Right atrium auricular region (tissue), 2 donors: Measurements from ENCODE around the gene ZDHHC22. TPM values are rescaled to one million over a fixed set of nuclear protein-coding genes. Genes with fewer than 3 reads are reported as not detected.

Experiments
- DNase-seq: peaks from one replicate; pipeline ENCODE4 v3.0.0-alpha.2; 2019; ENCODE audit warnings: low spot score
- H3K27ac ChIP-seq, 2 donors: fragments of 200-600 bp; sonication (generic); 1 replicate in 1 of 2; 2 replicates in 1 of 2; pipeline ENCODE4 v1.5.1; 2016 to 2019
- H3K27me3 ChIP-seq, 2 donors: fragments of 200-600 bp; sonication (generic); one replicate each; pipeline versions ENCODE4 v1.5.1 to v1.6.0; 2017 to 2019
- H3K36me3 ChIP-seq: fragments of 200-600 bp; sonication (generic); one replicate; pipeline ENCODE4 v1.5.1; 2016
- H3K4me1 ChIP-seq, 2 donors: fragments of 200-600 bp; sonication (generic); one replicate each; pipeline versions ENCODE4 v1.5.1 to v1.6.0; 2017 to 2019
- H3K4me3 ChIP-seq, 2 donors: fragments of 200-600 bp; sonication (generic); 1 replicate in 1 of 2; 2 replicates in 1 of 2; pipeline ENCODE4 v1.5.1; 2017 to 2019; ENCODE audit warnings: mild to moderate bottlenecking in 1 of 2, moderate library complexity in 1 of 2
- H3K9me3 ChIP-seq, 2 donors: fragments of 200-600 bp; sonication (generic); one replicate each; pipeline ENCODE4 v1.5.1; 2019
- total RNA-seq, 2 donors: library from RNA; depleted of rRNA; stranded (reverse); fragments of >200 nt; gene quantifications; one replicate each; pipeline ENCODE4 v1.1.0, GENCODE V29; 2016
- TF ChIP-seq, protein P1 (sequence below), 2 donors: fragments of 200-600 bp; sonication (generic); IDR thresholded peaks; one replicate each; pipeline ENCODE4 v1.5.1; 2019; ENCODE audit warnings: antibody characterized with exemption in 2 of 2

The ZDHHC22 gene
- total RNA-seq, result not detected

GRCh38 chr14:77141214-77142004 is at the start of gene ZDHHC22:
TSS of gene ZDHHC22 (minus strand) at chr14:77141791. CDS start at chr14:77139738, 2,053 bp downstream.
- Histone ChIP-seq H3K4me1 (peaks cover 0 to 28% of the 10 kb centered on the region in 2 donors), H3K27me3 (peaks cover 9 to 30% of the 10 kb centered on the region in 2 donors), H3K9me3 (no peaks in the 10 kb centered on the region), H3K27ac (no peak within 1 kb of the TSS), H3K36me3 (no peaks in the 10 kb centered on the region), H3K4me3 (peak within 1 kb of the TSS; percentile 8 to 51)
- TF ChIP-seq, protein P1, sequence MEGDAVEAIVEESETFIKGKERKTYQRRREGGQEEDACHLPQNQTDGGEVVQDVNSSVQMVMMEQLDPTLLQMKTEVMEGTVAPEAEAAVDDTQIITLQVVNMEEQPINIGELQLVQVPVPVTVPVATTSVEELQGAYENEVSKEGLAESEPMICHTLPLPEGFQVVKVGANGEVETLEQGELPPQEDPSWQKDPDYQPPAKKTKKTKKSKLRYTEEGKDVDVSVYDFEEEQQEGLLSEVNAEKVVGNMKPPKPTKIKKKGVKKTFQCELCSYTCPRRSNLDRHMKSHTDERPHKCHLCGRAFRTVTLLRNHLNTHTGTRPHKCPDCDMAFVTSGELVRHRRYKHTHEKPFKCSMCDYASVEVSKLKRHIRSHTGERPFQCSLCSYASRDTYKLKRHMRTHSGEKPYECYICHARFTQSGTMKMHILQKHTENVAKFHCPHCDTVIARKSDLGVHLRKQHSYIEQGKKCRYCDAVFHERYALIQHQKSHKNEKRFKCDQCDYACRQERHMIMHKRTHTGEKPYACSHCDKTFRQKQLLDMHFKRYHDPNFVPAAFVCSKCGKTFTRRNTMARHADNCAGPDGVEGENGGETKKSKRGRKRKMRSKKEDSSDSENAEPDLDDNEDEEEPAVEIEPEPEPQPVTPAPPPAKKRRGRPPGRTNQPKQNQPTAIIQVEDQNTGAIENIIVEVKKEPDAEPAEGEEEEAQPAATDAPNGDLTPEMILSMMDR (IDR thresholded peaks at IDR 0.05), result peak in 1 of 2 donors; percentile 47
- DNase-seq, result no peak

DNA sequence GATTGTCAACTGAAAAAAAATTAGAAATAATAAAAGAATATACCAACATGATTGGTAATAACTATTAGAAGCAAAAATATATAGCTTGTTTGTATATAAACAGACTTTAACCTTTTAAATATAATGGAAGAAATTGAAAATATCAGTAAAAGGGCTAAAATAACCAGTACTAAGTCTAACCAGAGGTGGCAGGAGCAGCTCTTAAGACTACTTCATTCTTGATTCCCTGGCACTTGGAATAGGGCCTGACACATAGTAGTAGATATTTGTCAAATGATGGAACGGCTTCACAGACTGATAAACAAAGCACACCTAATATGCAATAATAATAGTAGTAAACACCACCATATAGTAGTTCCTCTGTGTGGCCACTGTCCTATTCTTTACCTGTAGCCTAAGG is 49.4 kb upstream of the ZDHHC22 start:
- Histone ChIP-seq H3K27ac (no peak overlapping the region), H3K4me3 (no peak overlapping the region), H3K9me3 (no peaks in the 10 kb centered on the region), H3K36me3 (no peaks in the 10 kb centered on the region), H3K27me3 (no peaks in the 10 kb centered on the region), H3K4me1 (no peaks in the 10 kb centered on the region)
- DNase-seq, result no peak
- TF ChIP-seq, protein P1 (IDR thresholded peaks at IDR 0.05), result no peak

- no peaks in the 10 kb centered on the region for H3K27me3 ChIP-seq
- H3K4me1 ChIP-seq, result no peaks in the 10 kb centered on the region
- no peaks in the 10 kb centered on the region for H3K36me3 ChIP-seq
- H3K9me3 ChIP-seq, result no peaks in the 10 kb centered on the region
- no peak overlapping the region for H3K27ac ChIP-seq
- TF ChIP-seq, protein P1 (IDR thresholded peaks at IDR 0.05), result no peak
- no peak overlapping the region for H3K4me3 ChIP-seq
- DNase-seq, result no peak
Observed at GRCh38 chr14:77189479-77189878, 47.9 kb upstream of the ZDHHC22 start.

DNA sequence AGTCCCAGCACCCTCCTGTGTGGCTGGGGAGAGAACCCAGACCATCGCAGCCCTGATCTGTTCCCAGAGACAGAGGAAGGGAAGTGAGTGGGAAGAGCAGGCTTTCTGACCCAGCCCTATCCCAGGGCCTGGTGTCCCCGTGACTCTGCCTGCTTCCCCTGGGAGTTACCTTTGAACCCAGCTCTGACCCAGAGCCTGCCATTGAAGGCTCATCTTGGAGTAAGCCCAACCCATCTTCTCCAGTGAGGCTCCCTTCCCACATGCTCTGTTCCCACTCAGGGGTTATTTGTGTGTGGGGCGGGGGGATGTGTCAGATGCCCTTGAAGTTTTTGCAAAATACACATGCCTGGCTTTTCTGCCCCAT is 46.0 kb upstream of the ZDHHC22 start:
- Histone ChIP-seq H3K4me1 (no peaks in the 10 kb centered on the region), H3K9me3 (no peaks in the 10 kb centered on the region), H3K27me3 (no peaks in the 10 kb centered on the region), H3K4me3 (no peak overlapping the region), H3K36me3 (no peaks in the 10 kb centered on the region), H3K27ac (no peak overlapping the region)
- TF ChIP-seq, protein P1 (IDR thresholded peaks at IDR 0.05), result no peak
- DNase-seq, result no peak

DNA sequence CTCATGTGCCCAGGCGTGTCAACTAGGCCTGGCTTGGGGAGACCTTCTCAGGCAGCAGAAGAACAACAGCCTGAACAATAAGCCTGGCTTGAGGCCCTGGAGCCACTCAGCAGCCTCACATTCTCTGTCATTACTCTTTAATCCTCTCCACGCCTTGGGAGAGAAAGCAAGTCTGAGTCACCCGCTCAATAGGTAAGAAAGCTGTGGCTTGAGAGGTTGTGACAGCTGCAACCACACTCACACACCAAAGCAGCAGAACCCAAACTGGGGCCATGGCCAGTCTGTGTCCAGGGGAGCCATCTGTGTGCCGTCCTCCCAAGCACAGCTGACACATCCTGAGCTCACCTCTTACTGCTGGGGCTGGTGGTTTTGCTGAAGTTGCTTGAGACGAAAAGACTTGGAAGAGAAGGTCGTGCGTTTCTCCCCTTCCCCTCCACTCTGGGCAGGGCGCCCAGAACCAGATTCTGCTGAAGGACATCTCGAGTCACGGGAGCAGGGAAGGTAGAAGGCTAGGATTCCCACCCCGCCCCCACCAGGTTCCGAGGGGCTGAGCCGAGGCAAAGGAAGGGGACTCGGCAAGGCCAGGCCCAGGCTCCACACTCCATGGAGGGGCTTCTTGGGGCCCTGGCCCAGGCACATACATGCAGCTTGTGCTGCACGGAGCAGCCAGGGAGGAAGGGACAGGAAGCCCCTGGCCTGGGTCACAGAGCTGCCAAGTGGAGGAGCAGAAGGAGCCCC is 45.5 kb upstream of the ZDHHC22 start:
- no peak for DNase-seq
- Histone ChIP-seq H3K27ac (no peak overlapping the region), H3K36me3 (no peaks in the 10 kb centered on the region), H3K27me3 (no peaks in the 10 kb centered on the region), H3K9me3 (no peaks in the 10 kb centered on the region), H3K4me1 (peaks cover 0 to 4% of the 10 kb centered on the region in 2 donors), H3K4me3 (no peak overlapping the region)
- TF ChIP-seq, protein P1 (IDR thresholded peaks at IDR 0.05), result no peak
